NB4 (cell line): ENCODE data around the gene LAMA4.

ENCODE experiments used
- DNase-seq: peaks from one replicate; pipeline ENCODE4 v3.0.0; 2010; ENCODE audit warnings: low read depth
- H3K4me3 ChIP-seq: one replicate; pipeline ENCODE4 v1.5.1; 2011; ENCODE audit warnings: mild to moderate bottlenecking, low read depth, low read length, moderate library complexity
- MAX ChIP-seq: IDR thresholded peaks from 2 replicates; pipeline ENCODE4 v1.6.1; 2011; ENCODE audit warnings: low read depth, low read length
- MYC ChIP-seq: IDR thresholded peaks from 2 replicates; pipeline ENCODE4 v1.6.1; 2011; ENCODE audit warnings: low read depth, low read length
- POLR2A ChIP-seq: IDR thresholded peaks from 2 replicates; pipeline ENCODE4 v1.6.1; 2011; ENCODE audit warnings: mild to moderate bottlenecking; ENCODE audit not compliant: insufficient read length; ENCODE audit errors: extremely low read depth
- TF ChIP-seq, protein P1 (sequence below): IDR thresholded peaks from one replicate; pipeline ENCODE4 v1.5.1; 2012; ENCODE audit warnings: low read depth, low read length

Gene LAMA4

GRCh38 chr6:112183271-112183671, 71.1 kb downstream of the LAMA4 start:
- H3K4me3 ChIP-seq, result no peak overlapping the region
- TF ChIP-seq POLR2A, result no peak
- TF ChIP-seq, protein P1, sequence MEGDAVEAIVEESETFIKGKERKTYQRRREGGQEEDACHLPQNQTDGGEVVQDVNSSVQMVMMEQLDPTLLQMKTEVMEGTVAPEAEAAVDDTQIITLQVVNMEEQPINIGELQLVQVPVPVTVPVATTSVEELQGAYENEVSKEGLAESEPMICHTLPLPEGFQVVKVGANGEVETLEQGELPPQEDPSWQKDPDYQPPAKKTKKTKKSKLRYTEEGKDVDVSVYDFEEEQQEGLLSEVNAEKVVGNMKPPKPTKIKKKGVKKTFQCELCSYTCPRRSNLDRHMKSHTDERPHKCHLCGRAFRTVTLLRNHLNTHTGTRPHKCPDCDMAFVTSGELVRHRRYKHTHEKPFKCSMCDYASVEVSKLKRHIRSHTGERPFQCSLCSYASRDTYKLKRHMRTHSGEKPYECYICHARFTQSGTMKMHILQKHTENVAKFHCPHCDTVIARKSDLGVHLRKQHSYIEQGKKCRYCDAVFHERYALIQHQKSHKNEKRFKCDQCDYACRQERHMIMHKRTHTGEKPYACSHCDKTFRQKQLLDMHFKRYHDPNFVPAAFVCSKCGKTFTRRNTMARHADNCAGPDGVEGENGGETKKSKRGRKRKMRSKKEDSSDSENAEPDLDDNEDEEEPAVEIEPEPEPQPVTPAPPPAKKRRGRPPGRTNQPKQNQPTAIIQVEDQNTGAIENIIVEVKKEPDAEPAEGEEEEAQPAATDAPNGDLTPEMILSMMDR, result no peak
- no peak for TF ChIP-seq MYC
- no peak for TF ChIP-seq MAX
- no peak for DNase-seq

DNA sequence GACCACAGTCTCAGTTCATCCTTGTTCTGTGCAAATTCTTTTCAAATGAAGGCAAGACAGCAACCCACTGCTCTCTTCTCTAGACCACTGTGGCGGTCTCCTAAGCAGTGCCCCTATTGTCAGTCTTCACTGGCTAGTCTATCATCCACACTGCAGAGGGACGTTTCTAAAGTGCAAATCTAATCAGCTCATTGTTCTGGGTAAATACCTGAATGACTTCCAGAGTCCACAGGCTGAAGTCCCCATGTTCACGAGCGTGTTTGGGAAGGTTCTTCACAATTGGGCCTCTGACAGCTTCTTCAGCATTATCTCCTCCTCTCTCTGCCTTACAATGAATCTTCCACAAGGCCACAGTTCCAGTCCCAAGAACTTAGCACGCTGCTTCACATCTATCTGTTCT, 73.2 kb downstream of the LAMA4 start:
- no peak for TF ChIP-seq MYC
- TF ChIP-seq, protein P1, result no peak
- no peak for TF ChIP-seq MAX
- no peak for TF ChIP-seq POLR2A
- DNase-seq, result no peak
- no peak overlapping the region for H3K4me3 ChIP-seq

GRCh38 chr6:112180095-112180820, 74.1 kb downstream of the LAMA4 start:
- peak; percentile 85 for DNase-seq
- no peak overlapping the region for H3K4me3 ChIP-seq
- TF ChIP-seq MYC (no peak), POLR2A (no peak), MAX (no peak)
- TF ChIP-seq, protein P1, result peak; percentile 48

GRCh38 chr6:112179631-112180030, 74.7 kb downstream of the LAMA4 start:
- TF ChIP-seq MYC, result no peak
- no peak for TF ChIP-seq POLR2A
- no peak for TF ChIP-seq MAX
- TF ChIP-seq, protein P1, result no peak
- DNase-seq, result no peak

GRCh38 chr6:112178846-112179245, 75.5 kb downstream of the LAMA4 start:
- TF ChIP-seq, protein P1, result no peak
- TF ChIP-seq MYC, result no peak
- TF ChIP-seq MAX, result no peak
- TF ChIP-seq POLR2A, result no peak
- DNase-seq, result no peak
- no peak overlapping the region for H3K4me3 ChIP-seq

More at GRCh38 chr6:112179631-112180030, 74.7 kb downstream of the LAMA4 start:
- no peak overlapping the region for H3K4me3 ChIP-seq
